Glutamatergic neuron (in vitro differentiated cells): Measurements from ENCODE around the gene TNS1. TPM values are rescaled to one million over a fixed set of nuclear protein-coding genes. Genes with fewer than 3 reads are reported as not detected.

ENCODE experiments used
- DNase-seq: peaks from one replicate; pipeline ENCODE4 v3.0.0; 2022
- H3K27ac Mint-ChIP-seq: one replicate; pipeline ENCODE4 v1.8.0; 2020; ENCODE audit warnings: mild to moderate bottlenecking, mixed read lengths, inconsistent platforms; ENCODE audit not compliant: unreplicated experiment
- H3K27me3 Mint-ChIP-seq: one replicate; pipeline ENCODE4 v1.8.0; 2020; ENCODE audit warnings: mild to moderate bottlenecking, moderate library complexity, mixed read lengths, inconsistent platforms; ENCODE audit not compliant: unreplicated experiment
- H3K36me3 Mint-ChIP-seq: one replicate; pipeline ENCODE4 v1.8.0; 2020; ENCODE audit warnings: mild to moderate bottlenecking, mixed read lengths, inconsistent platforms; ENCODE audit not compliant: unreplicated experiment
- H3K4me1 Mint-ChIP-seq: one replicate; pipeline ENCODE4 v1.8.0; 2020; ENCODE audit warnings: mild to moderate bottlenecking, low read depth, mixed read lengths, inconsistent platforms; ENCODE audit not compliant: unreplicated experiment
- H3K4me3 Mint-ChIP-seq: one replicate; pipeline ENCODE4 v1.8.0; 2020; ENCODE audit warnings: mild to moderate bottlenecking, mixed read lengths, inconsistent platforms; ENCODE audit not compliant: unreplicated experiment
- H3K9me3 Mint-ChIP-seq: one replicate; pipeline ENCODE4 v1.8.0; 2020; ENCODE audit warnings: mild to moderate bottlenecking, moderate library complexity, mixed read lengths, inconsistent platforms; ENCODE audit not compliant: unreplicated experiment
- total RNA-seq: library from RNA; stranded (reverse); fragmentation: NEBNext Ultra II Directional; extraction: Animal tissue kit (Norgen Biotek cat#: 25700); gene quantifications from one replicate; pipeline ENCODE4 v1.2.1, GENCODE V29; 2021; ENCODE audit not compliant: unreplicated experiment
- TF ChIP-seq, protein P1 (sequence below): fragments of 200-600 bp; sonication (generic); IDR thresholded peaks from one replicate; pipeline ENCODE4 v1.5.0; 2021; ENCODE audit not compliant: partially characterized antibody, unreplicated experiment

Gene TNS1
- total RNA-seq, 1 donor from 2014 or later: 3.2 TPM

DNA sequence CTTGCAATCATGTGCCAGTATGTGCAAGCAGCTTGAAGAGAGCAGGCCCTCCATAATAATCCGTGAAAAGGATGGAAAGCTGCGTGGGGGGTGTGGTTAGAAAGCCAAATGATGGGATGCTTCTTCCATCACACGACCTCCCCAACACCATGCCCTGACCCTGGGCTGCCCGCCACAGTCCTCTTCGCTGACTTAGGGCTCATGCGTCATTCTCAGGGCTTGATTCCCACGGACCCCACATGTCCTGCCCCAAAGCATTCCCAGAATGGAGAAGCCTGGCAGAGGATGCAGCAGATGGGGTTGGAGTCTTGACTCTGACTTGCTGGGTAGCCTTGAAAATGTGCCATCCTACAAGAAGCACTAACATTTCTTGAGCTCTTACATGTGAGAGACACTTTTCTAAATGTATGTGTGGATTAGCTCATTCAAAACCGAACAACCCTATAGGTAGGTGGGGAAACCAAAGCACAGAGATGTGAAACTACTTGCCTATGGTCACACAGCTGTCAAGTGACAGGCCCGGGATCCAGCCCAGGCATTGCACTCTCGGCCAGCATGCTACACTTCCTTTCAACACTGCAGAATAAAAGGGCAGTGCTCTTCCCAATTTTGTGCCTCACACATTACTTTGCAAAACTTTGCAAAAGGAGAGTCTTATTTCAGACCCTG, 3.7 kb downstream of the TNS1 start:
- Mint-ChIP-seq H3K4me1 (peaks cover 7% of the 10 kb centered on the region), H3K9me3 (peaks cover 4% of the 10 kb centered on the region), H3K4me3 (no peak overlapping the region), H3K27ac (no peak overlapping the region), H3K27me3 (peaks cover 11% of the 10 kb centered on the region), H3K36me3 (no peaks in the 10 kb centered on the region)
- TF ChIP-seq, protein P1, sequence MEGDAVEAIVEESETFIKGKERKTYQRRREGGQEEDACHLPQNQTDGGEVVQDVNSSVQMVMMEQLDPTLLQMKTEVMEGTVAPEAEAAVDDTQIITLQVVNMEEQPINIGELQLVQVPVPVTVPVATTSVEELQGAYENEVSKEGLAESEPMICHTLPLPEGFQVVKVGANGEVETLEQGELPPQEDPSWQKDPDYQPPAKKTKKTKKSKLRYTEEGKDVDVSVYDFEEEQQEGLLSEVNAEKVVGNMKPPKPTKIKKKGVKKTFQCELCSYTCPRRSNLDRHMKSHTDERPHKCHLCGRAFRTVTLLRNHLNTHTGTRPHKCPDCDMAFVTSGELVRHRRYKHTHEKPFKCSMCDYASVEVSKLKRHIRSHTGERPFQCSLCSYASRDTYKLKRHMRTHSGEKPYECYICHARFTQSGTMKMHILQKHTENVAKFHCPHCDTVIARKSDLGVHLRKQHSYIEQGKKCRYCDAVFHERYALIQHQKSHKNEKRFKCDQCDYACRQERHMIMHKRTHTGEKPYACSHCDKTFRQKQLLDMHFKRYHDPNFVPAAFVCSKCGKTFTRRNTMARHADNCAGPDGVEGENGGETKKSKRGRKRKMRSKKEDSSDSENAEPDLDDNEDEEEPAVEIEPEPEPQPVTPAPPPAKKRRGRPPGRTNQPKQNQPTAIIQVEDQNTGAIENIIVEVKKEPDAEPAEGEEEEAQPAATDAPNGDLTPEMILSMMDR: no peak
- DNase-seq: no peak

DNA sequence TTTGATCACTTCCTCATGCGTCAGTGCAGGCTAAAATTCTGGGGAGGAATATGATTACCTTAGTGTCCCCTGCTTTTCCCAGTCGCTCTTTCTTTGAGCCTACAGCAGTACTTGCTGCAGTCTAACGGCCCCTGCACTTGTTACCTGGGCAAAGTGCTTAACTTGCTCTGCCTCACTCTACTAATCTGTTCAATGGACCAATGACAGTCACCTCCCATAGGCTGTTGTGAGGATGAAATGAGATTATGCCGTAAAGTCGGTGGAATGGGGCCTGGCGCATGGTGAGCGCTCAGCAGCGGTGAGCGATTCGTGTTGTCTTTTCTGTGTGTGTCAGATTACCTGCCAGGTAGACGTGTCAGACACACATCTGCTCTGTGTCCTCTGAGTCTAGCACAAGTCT, 5.3 kb downstream of the TNS1 start:
- H3K9me3 Mint-ChIP-seq: peaks cover 4% of the 10 kb centered on the region
- H3K27me3 Mint-ChIP-seq: peaks cover 11% of the 10 kb centered on the region
- no peak overlapping the region for H3K27ac Mint-ChIP-seq

DNA sequence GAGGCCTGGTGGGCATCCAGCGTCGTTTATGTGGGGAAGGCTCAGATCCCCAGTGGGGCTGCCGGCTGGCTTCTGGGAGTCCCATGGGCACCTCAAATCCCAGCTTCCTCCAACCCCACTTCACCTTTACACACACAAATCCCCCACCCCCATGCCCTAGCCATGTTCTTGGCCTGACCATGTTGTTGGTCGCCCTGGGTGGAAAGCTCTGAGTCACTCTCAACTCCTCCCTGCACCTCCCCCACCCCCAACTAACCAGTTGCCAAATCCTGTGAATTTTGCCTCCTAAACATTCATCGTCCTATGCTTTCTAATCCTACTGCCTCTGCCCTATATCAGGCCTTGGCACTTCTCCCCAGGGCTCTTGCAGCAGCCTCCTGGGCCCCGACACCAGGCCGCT, 6.4 kb downstream of the TNS1 start:
- H3K9me3 Mint-ChIP-seq: peaks cover 4% of the 10 kb centered on the region
- no peak overlapping the region for H3K27ac Mint-ChIP-seq
- H3K36me3 Mint-ChIP-seq: no peaks in the 10 kb centered on the region

More for the DNA sequence above, 5.3 kb downstream of the TNS1 start:
- Mint-ChIP-seq H3K4me1 (peaks cover 3% of the 10 kb centered on the region), H3K36me3 (no peaks in the 10 kb centered on the region), H3K4me3 (no peak overlapping the region)
- TF ChIP-seq, protein P1: no peak
- DNase-seq: no peak

DNA sequence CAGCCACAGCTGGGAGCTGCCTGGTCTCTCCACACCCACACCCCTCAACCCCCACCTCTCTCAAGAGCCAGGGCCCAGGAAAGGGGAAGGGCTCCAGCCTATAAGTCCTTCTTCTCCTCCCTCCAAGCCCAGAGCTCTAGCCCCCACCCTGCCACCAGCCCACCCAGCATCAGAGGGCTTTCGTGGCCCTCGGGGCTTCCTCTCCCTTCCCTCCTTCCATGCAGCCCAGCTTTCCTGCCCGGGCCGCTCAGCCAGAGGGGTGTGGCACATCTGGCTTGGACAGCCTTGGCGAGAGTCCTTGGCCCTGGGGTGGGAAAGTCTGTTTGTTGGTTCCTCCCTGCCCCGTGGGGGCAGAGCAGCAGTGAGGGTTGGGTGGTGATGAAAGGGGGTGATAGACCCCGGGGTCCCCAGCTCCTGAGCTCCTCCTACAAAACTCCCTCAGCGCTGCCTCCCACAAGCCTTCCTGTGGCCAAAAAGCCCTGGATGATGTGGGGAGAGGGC, 7.0 kb downstream of the TNS1 start:
- Mint-ChIP-seq H3K4me3 (no peak overlapping the region), H3K36me3 (no peaks in the 10 kb centered on the region), H3K9me3 (peaks cover 4% of the 10 kb centered on the region), H3K27me3 (peaks cover 6% of the 10 kb centered on the region), H3K27ac (no peak overlapping the region), H3K4me1 (peaks cover 3% of the 10 kb centered on the region)
- TF ChIP-seq, protein P1: no peak
- no peak for DNase-seq

More for the DNA sequence above, 6.4 kb downstream of the TNS1 start:
- TF ChIP-seq, protein P1: no peak
- peaks cover 9% of the 10 kb centered on the region for H3K27me3 Mint-ChIP-seq
- no peak for DNase-seq
- H3K4me1 Mint-ChIP-seq: peaks cover 3% of the 10 kb centered on the region
- H3K4me3 Mint-ChIP-seq: no peak overlapping the region

DNA sequence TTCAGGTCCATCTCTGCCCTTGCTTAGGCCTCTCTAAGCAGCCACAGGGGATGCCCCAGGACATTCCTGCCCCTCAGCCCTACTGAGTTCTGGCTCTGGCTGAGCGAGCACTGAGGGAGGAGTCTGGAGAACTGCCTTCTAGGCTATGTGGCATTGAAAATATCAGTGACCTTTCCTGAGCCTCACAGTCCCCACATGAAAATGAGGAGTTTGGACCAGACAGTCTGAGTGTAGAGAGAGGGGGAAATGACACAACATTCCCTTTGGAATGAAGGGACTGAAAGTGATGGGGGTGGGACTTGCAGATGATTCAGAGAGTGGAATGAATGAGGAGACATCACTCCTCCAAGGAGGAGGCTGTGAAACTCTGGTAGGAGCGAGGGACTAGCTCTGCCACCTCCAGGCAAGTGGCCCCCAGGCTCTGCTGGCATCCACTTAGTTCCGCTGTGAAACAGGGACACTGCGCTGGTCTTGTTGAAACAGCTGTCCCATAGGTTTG, 8.0 kb downstream of the TNS1 start:
- H3K4me3 Mint-ChIP-seq: no peak overlapping the region
- H3K4me1 Mint-ChIP-seq: peaks cover 3% of the 10 kb centered on the region
- H3K27me3 Mint-ChIP-seq: peaks cover 3% of the 10 kb centered on the region
- H3K27ac Mint-ChIP-seq: no peak overlapping the region
- TF ChIP-seq, protein P1: no peak
- no peaks in the 10 kb centered on the region for H3K36me3 Mint-ChIP-seq
- no peak for DNase-seq
- H3K9me3 Mint-ChIP-seq: peaks cover 4% of the 10 kb centered on the region
